PC-3 (cell line): ENCODE data around the gene MIS18A. TPM values are rescaled to one million over a fixed set of nuclear protein-coding genes. Genes with fewer than 3 reads are reported as not detected.

Experiments
- ATAC-seq: fragments of 200-7000 bp; cut with Tn5 transposase; 2 replicates; pipeline ENCODE4 v1.9.1; 2020; ENCODE audit warnings: mild to moderate bottlenecking, moderate library complexity
- BruUV-seq: library from RNA; stranded (reverse); fragments of 400-500 nt; replicated peaks from 2 replicates; lab custom pipeline; 2021; lab: Mats Ljungman, UMichigan
- CTCF ChIA-PET: fragments of 300-600 bp; sonication (Branson Sonifier 250); formaldehyde crosslinking; loops from one replicate; lab custom pipeline; 2022; ENCODE audit warnings: antibody characterized with exemption; lab: Charles Lee
- POLR2A ChIA-PET: fragments of 300-600 bp; sonication (Branson Sonifier 250); formaldehyde crosslinking; loops from one replicate; lab custom pipeline; 2022; ENCODE audit warnings: antibody characterized with exemption; ENCODE audit not compliant: unreplicated experiment; lab: Charles Lee
- DNase-seq: peaks from one replicate; pipeline ENCODE4 v3.0.0-alpha.2; 2015
- H2AFZ ChIP-seq: fragments of 300-600 bp; sonication (generic); 2 replicates; pipeline ENCODE4 v1.6.0; 2016; ENCODE audit warnings: antibody characterized with exemption, low read length
- H3F3A ChIP-seq: fragments of 300-600 bp; sonication (generic); one replicate; pipeline ENCODE4 v1.6.0; 2017; ENCODE audit warnings: antibody characterized with exemption, low read length, control low read depth, mild to moderate bottlenecking; ENCODE audit not compliant: unreplicated experiment
- H3K27ac ChIP-seq: fragments of 300-600 bp; sonication (generic); 2 replicates; pipeline ENCODE4 v1.5.1; 2016; ENCODE audit warnings: mild to moderate bottlenecking, low read length
- H3K27me3 ChIP-seq: fragments of 300-600 bp; sonication (generic); 2 replicates; pipeline ENCODE4 v1.6.1; 2016; ENCODE audit warnings: low read length, mixed read lengths
- H3K36me3 ChIP-seq: fragments of 300-600 bp; sonication (generic); 2 replicates; pipeline ENCODE4 v1.6.1; 2016; ENCODE audit warnings: low read depth, mixed run types, low read length, mixed read lengths
- H3K4me1 ChIP-seq: fragments of 300-600 bp; sonication (generic); 2 replicates; pipeline ENCODE4 v1.5.1; 2016; ENCODE audit warnings: low read length; ENCODE audit not compliant: insufficient read depth
- H3K4me2 ChIP-seq: fragments of 300-600 bp; sonication (generic); 2 replicates; pipeline ENCODE4 v1.6.0; 2016; ENCODE audit warnings: low read length
- H3K4me3 ChIP-seq: fragments of 300-600 bp; sonication (generic); 2 replicates; pipeline ENCODE4 v1.5.1; 2016; ENCODE audit warnings: mild to moderate bottlenecking, low read length, mixed read lengths
- H3K79me2 ChIP-seq: fragments of 300-600 bp; sonication (generic); 2 replicates; pipeline ENCODE4 v1.6.1; 2017; ENCODE audit warnings: low read length, mixed read lengths
- H3K9ac ChIP-seq: fragments of 300-600 bp; sonication (generic); 2 replicates; pipeline ENCODE4 v1.6.0; 2016; ENCODE audit warnings: mild to moderate bottlenecking, low read length
- H3K9me2 ChIP-seq: fragments of 300-600 bp; sonication (generic); replicated peaks from 2 replicates; pipeline ENCODE4 v1.6.1; 2016; ENCODE audit warnings: mixed run types, low read length, mixed read lengths
- H3K9me3 ChIP-seq: fragments of 300-600 bp; sonication (generic); 2 replicates; pipeline ENCODE4 v1.6.1; 2016; ENCODE audit warnings: low read length, mixed read lengths
- H4K20me1 ChIP-seq: fragments of 300-600 bp; sonication (generic); 2 replicates; pipeline ENCODE4 v1.6.1; 2016; ENCODE audit warnings: low read length, mixed read lengths
- EZH2 ChIP-seq: fragments of 300-600 bp; sonication (generic); IDR thresholded peaks from one replicate; pipeline ENCODE4 v1.6.1; 2017; ENCODE audit warnings: antibody characterized with exemption, mild to moderate bottlenecking, low read length; ENCODE audit not compliant: unreplicated experiment
- EZH2phosphoT487 ChIP-seq: fragments of 300-600 bp; sonication (generic); IDR thresholded peaks from 2 replicates; pipeline ENCODE4 v1.6.1; 2018; ENCODE audit warnings: mild to moderate bottlenecking, antibody characterized with exemption, low read length, borderline replicate concordance
- intact Hi-C: fragments of 100-400 bp; cut with micrococcal nuclease; formaldehyde crosslinking; loops from 2 replicates; pipeline ENCODE4 v1.9.0; 2023
- total RNA-seq: library from RNA; depleted of rRNA; stranded (reverse); fragments of >200 nt; gene quantifications from 2 replicates; pipeline ENCODE4 v1.2.3, GENCODE V29; 2014
- TF ChIP-seq, protein P1 (sequence below): fragments of 300-600 bp; sonication (generic); conservative IDR thresholded peaks from 2 replicates; pipeline ENCODE4 v1.5.1; 2017; ENCODE audit warnings: antibody characterized with exemption, low read depth, mild to moderate bottlenecking, low read length

MIS18A gene
- total RNA-seq, 1 experiment from 2014 or later, result 42.0 TPM

- H3K4me1 ChIP-seq, result no peaks in the 10 kb centered on the region
- no peaks in the 10 kb centered on the region for H3K79me2 ChIP-seq
- H3K9me3 ChIP-seq, result no peaks in the 10 kb centered on the region
- CTCF ChIA-PET, result no interaction called here
- H2AFZ ChIP-seq, result no peak overlapping the region
- H3K9ac ChIP-seq, result no peak overlapping the region
- no peak overlapping the region for H3K4me2 ChIP-seq
- no peak overlapping the region for H3K27ac ChIP-seq
- H3K27me3 ChIP-seq, result peaks cover 52% of the 10 kb centered on the region
- no peak overlapping the region for H3K4me3 ChIP-seq
- intact Hi-C loops, result no loop called here
- no TSS peak for BruUV-seq
- H4K20me1 ChIP-seq, result no peaks in the 10 kb centered on the region
- H3K9me2 ChIP-seq, result no peaks in the 10 kb centered on the region
- POLR2A ChIA-PET, result no interaction called here
- no peaks in the 10 kb centered on the region for H3F3A ChIP-seq
- ATAC-seq (no peak), DNase-seq (no peak)
- TF ChIP-seq EZH2 (no peak), EZH2phosphoT487 (no peak)
- TF ChIP-seq, protein P1, sequence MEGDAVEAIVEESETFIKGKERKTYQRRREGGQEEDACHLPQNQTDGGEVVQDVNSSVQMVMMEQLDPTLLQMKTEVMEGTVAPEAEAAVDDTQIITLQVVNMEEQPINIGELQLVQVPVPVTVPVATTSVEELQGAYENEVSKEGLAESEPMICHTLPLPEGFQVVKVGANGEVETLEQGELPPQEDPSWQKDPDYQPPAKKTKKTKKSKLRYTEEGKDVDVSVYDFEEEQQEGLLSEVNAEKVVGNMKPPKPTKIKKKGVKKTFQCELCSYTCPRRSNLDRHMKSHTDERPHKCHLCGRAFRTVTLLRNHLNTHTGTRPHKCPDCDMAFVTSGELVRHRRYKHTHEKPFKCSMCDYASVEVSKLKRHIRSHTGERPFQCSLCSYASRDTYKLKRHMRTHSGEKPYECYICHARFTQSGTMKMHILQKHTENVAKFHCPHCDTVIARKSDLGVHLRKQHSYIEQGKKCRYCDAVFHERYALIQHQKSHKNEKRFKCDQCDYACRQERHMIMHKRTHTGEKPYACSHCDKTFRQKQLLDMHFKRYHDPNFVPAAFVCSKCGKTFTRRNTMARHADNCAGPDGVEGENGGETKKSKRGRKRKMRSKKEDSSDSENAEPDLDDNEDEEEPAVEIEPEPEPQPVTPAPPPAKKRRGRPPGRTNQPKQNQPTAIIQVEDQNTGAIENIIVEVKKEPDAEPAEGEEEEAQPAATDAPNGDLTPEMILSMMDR, result no peak
- H3K36me3 ChIP-seq, result no peaks in the 10 kb centered on the region
Measured at GRCh38 chr21:32233722-32234301, 45.0 kb downstream of the MIS18A start.

- TF ChIP-seq EZH2phosphoT487 (no peak), EZH2 (no peak)
- TF ChIP-seq, protein P1, result no peak
- DNase-seq (no peak), ATAC-seq (no peak)
- no peaks in the 10 kb centered on the region for H3K9me2 ChIP-seq
- CTCF ChIA-PET, result no interaction called here
- H3K9ac ChIP-seq, result no peak overlapping the region
- no peaks in the 10 kb centered on the region for H3F3A ChIP-seq
- H3K4me3 ChIP-seq, result no peak overlapping the region
- no peaks in the 10 kb centered on the region for H3K79me2 ChIP-seq
- H3K9me3 ChIP-seq, result no peaks in the 10 kb centered on the region
- no peak overlapping the region for H3K4me2 ChIP-seq
- intact Hi-C loops, result no loop called here
- no TSS peak for BruUV-seq
- H4K20me1 ChIP-seq, result no peaks in the 10 kb centered on the region
- H3K4me1 ChIP-seq, result no peaks in the 10 kb centered on the region
- peaks cover 45% of the 10 kb centered on the region for H3K27me3 ChIP-seq
- H3K27ac ChIP-seq, result no peak overlapping the region
- POLR2A ChIA-PET, result no interaction called here
- no peaks in the 10 kb centered on the region for H3K36me3 ChIP-seq
- no peak overlapping the region for H2AFZ ChIP-seq
Measured at GRCh38 chr21:32233055-32233546, 45.7 kb downstream of the MIS18A start.

- Histone ChIP-seq H3F3A (no peaks in the 10 kb centered on the region), H3K4me2 (no peak overlapping the region), H3K36me3 (no peaks in the 10 kb centered on the region), H3K9me3 (no peaks in the 10 kb centered on the region), H3K9ac (no peak overlapping the region), H3K4me1 (no peaks in the 10 kb centered on the region), H3K4me3 (no peak overlapping the region), H3K27me3 (peaks cover 34% of the 10 kb centered on the region), H2AFZ (no peak overlapping the region), H3K27ac (no peak overlapping the region), H4K20me1 (no peaks in the 10 kb centered on the region), H3K79me2 (no peaks in the 10 kb centered on the region), H3K9me2 (no peaks in the 10 kb centered on the region)
- TF ChIP-seq EZH2 (no peak), EZH2phosphoT487 (no peak)
- TF ChIP-seq, protein P1, result no peak
- intact Hi-C loops, result no loop called here
- ChIA-PET POLR2A (no interaction called here), CTCF (no interaction called here)
- BruUV-seq, result no TSS peak
- DNase-seq, result no peak
- no peak for ATAC-seq
Measured at GRCh38 chr21:32226444-32226843, 52.4 kb downstream of the MIS18A start.
